ENCODE measurements around the gene ACOT8. TPM values are rescaled to one million over a fixed set of nuclear protein-coding genes. Genes with fewer than 3 reads are reported as not detected.

ACOT8 gene
- total and polyA plus RNA-seq, 9 of the 15 experiments (the other 6 are each of a cell fraction or from before 2014, with no cell fraction given): 8.2 to 46.7 (median 20.7) TPM

- CTCF ChIA-PET (ENCODE audit: low intra/inter-chr PET ratio): no interaction called here
- H3K4me2 ChIP-seq (ENCODE audit: insufficient read depth, low read length): no peak overlapping the region
- POLR2A ChIA-PET: interaction anchor here (0.6 to 0.7 kb wide), 2 partner anchors 14 to 21 kb away, joined by 3 read pairs; no protein-coding TSS in a partner anchor
- H4K20me1 ChIP-seq (replicated peaks; ENCODE audit: control insufficient read depth, insufficient read depth, low read length): no peaks in the 10 kb centered on the region
- in situ Hi-C loops (cut with MboI): no loop called here
- no peaks in the 10 kb centered on the region for H3K27me3 ChIP-seq (ENCODE audit: control insufficient read depth in 2 of 2, insufficient read depth in 2 of 2, low read length in 2 of 2)
- no peak overlapping the region for H2AFZ ChIP-seq (ENCODE audit: low read depth, low read length)
- no peak overlapping the region for H3K27ac ChIP-seq (ENCODE audit: extremely low read depth, low read depth, low read length)
- no peak for ATAC-seq
- peaks cover 30% of the 10 kb centered on the region; the same call in 2 of the 3 replicates for H3K36me3 ChIP-seq (ENCODE audit: control insufficient read depth, insufficient read depth, low read length)
- 93% methylated on average over 2 of the region's 3 CpGs for WGBS (ENCODE audit: insufficient coverage, low coverage, missing lambda C conversion rate)
- intact Hi-C loops (cut with micrococcal nuclease): loop anchor here (5.0 to 10.0 kb wide), 2 partner anchors 54 to 91 kb away; partner anchors contain the start of gene SNX21
- no peak for FAIRE-seq
- H3K79me2 ChIP-seq (ENCODE audit: control insufficient read depth, insufficient read depth, low read length): peaks cover 18% of the 10 kb centered on the region; the same call in 2 of the 3 replicates
- peak overlapping the region in 1 of 2 experiments; percentile 32; a peak in 1 of 4 replicates for H3K9ac ChIP-seq (ENCODE audit: insufficient read depth in 1 of 2, low read depth in 2 of 2, low read length in 2 of 2)
- DNase-seq (ENCODE audit: extremely low read depth in 1 of 4, low spot score in 3 of 4): no peak
- no peaks in the 10 kb centered on the region for H3K9me3 ChIP-seq (replicated peaks; ENCODE audit: control insufficient read depth, insufficient read depth, low read depth, low read length)
- H3K4me3 ChIP-seq: no peak overlapping the region
- BruUV-seq (replicated peaks): no TSS peak
- H3K4me1 ChIP-seq (replicated peaks in 1 of 2; ENCODE audit: control insufficient read depth in 2 of 2, insufficient read depth in 2 of 2, low read length in 2 of 2): peaks cover 23 to 44% of the 10 kb centered on the region in 2 experiments
- H3K9me1 ChIP-seq (ENCODE audit: control insufficient read depth, insufficient read depth, low read length): no peaks in the 10 kb centered on the region
- no peak for TF ChIP-seq ZFP1 (CRISPR knock-in tag; IDR thresholded peaks at IDR 0.05)
- no peak for TF ChIP-seq HNRNPH1 (optimal IDR thresholded peaks at IDR 0.05; ENCODE audit: low read depth, low read length)
- TF ChIP-seq HDGF (IDR thresholded peaks at IDR 0.05): no peak
- no peak for TF ChIP-seq ZNF41 (CRISPR knock-in tag; conservative IDR thresholded peaks at IDR 0.05)
- TF ChIP-seq HMBOX1 (IDR thresholded peaks at IDR 0.05): no peak
- no peak for TF ChIP-seq SMARCA4 (IDR thresholded peaks at IDR 0.05)
- TF ChIP-seq BRD4 (IDR thresholded peaks at IDR 0.05): no peak
- TF ChIP-seq ZNF280B (CRISPR knock-in tag; IDR thresholded peaks at IDR 0.05): no peak
- no peak for TF ChIP-seq REST (IDR thresholded peaks at IDR 0.05; ENCODE audit: borderline replicate concordance)
- no peak for TF ChIP-seq REST (CRISPR knock-in tag; IDR thresholded peaks at IDR 0.05; ENCODE audit: low read depth)
- TF ChIP-seq CAMTA2 (CRISPR knock-in tag; conservative IDR thresholded peaks at IDR 0.05): no peak
- no peak for TF ChIP-seq ZNF780A (CRISPR knock-in tag; IDR thresholded peaks at IDR 0.05)
Observed at GRCh38 chr20:45888681-45889080, 31.5 kb upstream of the ACOT8 start.

All from K562 (cell line).